Measurements from ENCODE around the gene CTDSP1.

The CTDSP1 gene

GRCh38 chr2:218399391-218400166 lies at the start of gene CTDSP1:
TSS of gene CTDSP1 (plus strand) at chr2:218399868. CDS start at chr2:218400091, 223 bp downstream.
- Histone ChIP-seq H3K27me3 (replicated peaks) (no peaks in the 10 kb centered on the region), H3K36me3 (replicated peaks) (peaks cover 18% of the 10 kb centered on the region), H3K4me3 (ENCODE audit: low read depth, low read length) (peak within 1 kb of the TSS; percentile 76), H3K27ac (peak within 1 kb of the TSS; percentile 61)
- in situ Hi-C loops (cut with HindIII; ENCODE audit: low pct_ligation_motif_present, low sequenced_read_pairs), result loop anchor here (5.0 kb wide), 1 partner anchor 68 kb away; no protein-coding TSS in a partner anchor
- no peak for TF ChIP-seq CTCF (IDR thresholded peaks at IDR 0.05; ENCODE audit: low read depth, low read length, missing control alignments)
- peak; percentile 97 for DNase-seq

- DNase-seq, result no peak
- TF ChIP-seq CTCF (IDR thresholded peaks at IDR 0.05; ENCODE audit: low read depth, low read length, missing control alignments), result no peak
Measured at GRCh38 chr2:218354045-218354444, 45.6 kb upstream of the CTDSP1 start.

GRCh38 chr2:218354850-218355443 lies 44.7 kb upstream of the CTDSP1 start:
- H3K4me3 ChIP-seq (ENCODE audit: low read depth, low read length), result no peak overlapping the region
- no peak for DNase-seq
- no peaks in the 10 kb centered on the region for H3K27me3 ChIP-seq (replicated peaks)
- no peak for TF ChIP-seq CTCF (IDR thresholded peaks at IDR 0.05; ENCODE audit: low read depth, low read length, missing control alignments)
- H3K36me3 ChIP-seq (replicated peaks), result no peaks in the 10 kb centered on the region
- in situ Hi-C loops (cut with HindIII; ENCODE audit: low pct_ligation_motif_present, low sequenced_read_pairs), result no loop called here
- no peak overlapping the region for H3K27ac ChIP-seq

More at GRCh38 chr2:218354045-218354444, 45.6 kb upstream of the CTDSP1 start:
- Histone ChIP-seq H3K4me3 (ENCODE audit: low read depth, low read length) (no peak overlapping the region), H3K27ac (no peak overlapping the region), H3K27me3 (replicated peaks) (no peaks in the 10 kb centered on the region), H3K36me3 (replicated peaks) (no peaks in the 10 kb centered on the region)
- in situ Hi-C loops (cut with HindIII; ENCODE audit: low pct_ligation_motif_present, low sequenced_read_pairs), result no loop called here

- Histone ChIP-seq H3K4me3 (ENCODE audit: low read depth, low read length) (no peak overlapping the region), H3K27ac (no peak overlapping the region), H3K36me3 (replicated peaks) (no peaks in the 10 kb centered on the region), H3K27me3 (replicated peaks) (no peaks in the 10 kb centered on the region)
- in situ Hi-C loops (cut with HindIII; ENCODE audit: low pct_ligation_motif_present, low sequenced_read_pairs), result no loop called here
- DNase-seq, result no peak
- no peak for TF ChIP-seq CTCF (IDR thresholded peaks at IDR 0.05; ENCODE audit: low read depth, low read length, missing control alignments)
Measured at GRCh38 chr2:218357236-218358177, 42.2 kb upstream of the CTDSP1 start.

GRCh38 chr2:218360453-218360852 lies 39.2 kb upstream of the CTDSP1 start:
- no peak for DNase-seq
- H3K4me3 ChIP-seq (ENCODE audit: low read depth, low read length), result no peak overlapping the region
- no peak overlapping the region for H3K27ac ChIP-seq
- H3K27me3 ChIP-seq (replicated peaks), result no peaks in the 10 kb centered on the region
- no peak for TF ChIP-seq CTCF (IDR thresholded peaks at IDR 0.05; ENCODE audit: low read depth, low read length, missing control alignments)
- in situ Hi-C loops (cut with HindIII; ENCODE audit: low pct_ligation_motif_present, low sequenced_read_pairs), result no loop called here
- H3K36me3 ChIP-seq (replicated peaks), result no peaks in the 10 kb centered on the region

All from brain microvascular endothelial cell (primary cell).